K562 (cell line): ENCODE results near the gene ARV1.

ENCODE experiments used
- ATF2 ChIP-seq: sonication (generic); formaldehyde crosslinking; IDR thresholded peaks from 2 replicates; pipeline ENCODE4 v1.8.1; 2022; ENCODE audit warnings: missing genetic modification reagents
- CTCF ChIP-seq, 3 experiments: IDR thresholded peaks in 2 of 3; conservative IDR thresholded peaks in 1 of 3; 2 replicates each; pipeline ENCODE4 v1.5.1; 2011 to 2012; ENCODE audit warnings: low read length in 3 of 3, mild to moderate bottlenecking in 3 of 3, control low read depth in 2 of 3, improper control_type of control experiment in 1 of 3, inconsistent platforms in 1 of 3, low read depth in 1 of 3, mixed read lengths in 1 of 3, moderate library complexity in 1 of 3; ENCODE audit not compliant: insufficient read depth in 2 of 3
- ELF2 ChIP-seq: fragments of 250-450 bp; sonication (Bioruptor Pico); IDR thresholded peaks from 2 replicates; pipeline ENCODE4 v1.5.0; 2021; ENCODE audit warnings: mild to moderate bottlenecking
- PBX2 ChIP-seq, 2 experiments: IDR thresholded peaks in 1 of 2; conservative IDR thresholded peaks in 1 of 2; 2 replicates each; pipeline ENCODE4 v1.6.1; 2016; ENCODE audit warnings: low read depth in 2 of 2, mild to moderate bottlenecking in 1 of 2, missing compliant biosample characterization in 1 of 2, missing genetic modification characterization in 1 of 2, moderate library complexity in 1 of 2
- TFAP4 ChIP-seq: sonication (generic); formaldehyde crosslinking; IDR thresholded peaks from 2 replicates; pipeline ENCODE4 v1.8.0; 2022; ENCODE audit warnings: missing genetic modification reagents, mild to moderate bottlenecking, moderate library complexity, borderline replicate concordance

- TF ChIP-seq TFAP4 (CRISPR knock-in tag): no peak
- TF ChIP-seq CTCF (IDR thresholded peaks at IDR 0.05 in 2 of 3, conservative IDR thresholded peaks at IDR 0.05 in 1 of 3; ENCODE audit: insufficient read depth in 2 of 3, low read depth in 1 of 3, low read length in 3 of 3): no peak
- TF ChIP-seq PBX2 (CRISPR knock-in tag; IDR thresholded peaks at IDR 0.05; ENCODE audit: low read depth): no peak
- TF ChIP-seq PBX2 (tag; conservative IDR thresholded peaks at IDR 0.05; ENCODE audit: low read depth): no peak
- no peak for TF ChIP-seq ELF2 (CRISPR knock-in tag)
- no peak for TF ChIP-seq ATF2
Measured at GRCh38 chr1:230986976-230987375, 8.1 kb downstream of the ARV1 start.
